NT2/D1 (cell line): ENCODE results near the gene TAF8.

ENCODE experiments used
- DNase-seq: peaks from one replicate; pipeline ENCODE4 v3.0.0-alpha.2; 2011; ENCODE audit warnings: low read depth, low spot score
- H3K27me3 ChIP-seq: 2 replicates; pipeline ENCODE4 v1.6.0; 2011; ENCODE audit warnings: mild to moderate bottlenecking; ENCODE audit not compliant: insufficient read length, insufficient read depth
- H3K36me3 ChIP-seq: 2 replicates; pipeline ENCODE4 v1.6.1; 2011; ENCODE audit warnings: mild to moderate bottlenecking, low read length, mixed read lengths; ENCODE audit not compliant: insufficient read depth, insufficient read length
- H3K4me1 ChIP-seq: 2 replicates; pipeline ENCODE4 v1.5.1; 2011; ENCODE audit not compliant: insufficient read depth, insufficient read length
- H3K4me3 ChIP-seq: 2 replicates; pipeline ENCODE4 v1.5.1; 2011; ENCODE audit warnings: low read depth; ENCODE audit not compliant: insufficient read length
- H3K9ac ChIP-seq: 2 replicates; pipeline ENCODE4 v1.6.0; 2011; ENCODE audit warnings: low read depth; ENCODE audit not compliant: insufficient read length
- H3K9me3 ChIP-seq: 2 replicates; pipeline ENCODE4 v1.5.1; 2011; ENCODE audit warnings: mild to moderate bottlenecking, low read length; ENCODE audit not compliant: insufficient read depth
- SUZ12 ChIP-seq: IDR thresholded peaks from 2 replicates; pipeline ENCODE4 v1.6.1; 2011; ENCODE audit not compliant: insufficient read length, insufficient read depth; ENCODE audit errors: extremely low read depth
- YY1 ChIP-seq: IDR thresholded peaks from 2 replicates; pipeline ENCODE4 v1.6.1; 2011; ENCODE audit not compliant: insufficient read length, insufficient read depth
- ZNF274 ChIP-seq: IDR thresholded peaks from 2 replicates; pipeline ENCODE4 v1.6.1; 2011; ENCODE audit warnings: mild to moderate bottlenecking, low read depth, low read length

The TAF8 gene

GRCh38 chr6:42010185-42010891 lies 40.0 kb upstream of the TAF8 start:
- DNase-seq = no peak
- Histone ChIP-seq H3K27me3 (no peaks in the 10 kb centered on the region), H3K4me1 (peaks cover 4% of the 10 kb centered on the region), H3K36me3 (no peaks in the 10 kb centered on the region), H3K9me3 (no peaks in the 10 kb centered on the region), H3K4me3 (no peak overlapping the region), H3K9ac (no peak overlapping the region)
- TF ChIP-seq SUZ12 (no peak), YY1 (no peak), ZNF274 (no peak)

GRCh38 chr6:42010909-42011308 lies 39.4 kb upstream of the TAF8 start:
- Histone ChIP-seq H3K4me1 (peaks cover 4% of the 10 kb centered on the region), H3K36me3 (no peaks in the 10 kb centered on the region), H3K4me3 (no peak overlapping the region), H3K27me3 (no peaks in the 10 kb centered on the region), H3K9ac (no peak overlapping the region), H3K9me3 (no peaks in the 10 kb centered on the region)
- no peak for DNase-seq
- TF ChIP-seq YY1 (no peak), SUZ12 (no peak), ZNF274 (no peak)

- no peaks in the 10 kb centered on the region for H3K27me3 ChIP-seq
- H3K9me3 ChIP-seq = no peaks in the 10 kb centered on the region
- DNase-seq = no peak
- TF ChIP-seq ZNF274 = no peak
- no peak for TF ChIP-seq YY1
- TF ChIP-seq SUZ12 = no peak
- H3K4me1 ChIP-seq = peaks cover 4% of the 10 kb centered on the region
- no peaks in the 10 kb centered on the region for H3K36me3 ChIP-seq
- H3K4me3 ChIP-seq = no peak overlapping the region
- no peak overlapping the region for H3K9ac ChIP-seq
Measured at GRCh38 chr6:42012501-42013133, 37.7 kb upstream of the TAF8 start.

GRCh38 chr6:42013134-42013516 lies 37.2 kb upstream of the TAF8 start:
- no peak overlapping the region for H3K4me3 ChIP-seq
- no peaks in the 10 kb centered on the region for H3K36me3 ChIP-seq
- H3K27me3 ChIP-seq = no peaks in the 10 kb centered on the region
- peaks cover 4% of the 10 kb centered on the region for H3K4me1 ChIP-seq
- no peaks in the 10 kb centered on the region for H3K9me3 ChIP-seq
- no peak overlapping the region for H3K9ac ChIP-seq
- TF ChIP-seq YY1 (no peak), ZNF274 (no peak), SUZ12 (no peak)
- no peak for DNase-seq

GRCh38 chr6:42017021-42017643 lies 33.2 kb upstream of the TAF8 start:
- H3K27me3 ChIP-seq = no peaks in the 10 kb centered on the region
- no peaks in the 10 kb centered on the region for H3K36me3 ChIP-seq
- TF ChIP-seq YY1 (no peak), ZNF274 (no peak), SUZ12 (no peak)
- H3K4me3 ChIP-seq = no peak overlapping the region
- H3K9me3 ChIP-seq = no peaks in the 10 kb centered on the region
- H3K9ac ChIP-seq = no peak overlapping the region
- no peak for DNase-seq
- H3K4me1 ChIP-seq = no peaks in the 10 kb centered on the region

GRCh38 chr6:42020967-42021366 lies 29.4 kb upstream of the TAF8 start:
- no peaks in the 10 kb centered on the region for H3K27me3 ChIP-seq
- DNase-seq = no peak
- H3K4me1 ChIP-seq = peaks cover 2% of the 10 kb centered on the region
- H3K9ac ChIP-seq = no peak overlapping the region
- no peaks in the 10 kb centered on the region for H3K36me3 ChIP-seq
- TF ChIP-seq YY1 = no peak
- no peak for TF ChIP-seq ZNF274
- TF ChIP-seq SUZ12 = no peak
- no peak overlapping the region for H3K4me3 ChIP-seq
- H3K9me3 ChIP-seq = no peaks in the 10 kb centered on the region
